GM21825 (cell line): ENCODE data around the gene SOX5.
"Not testable (repeated sequence)": the region's sequence is repeated elsewhere in the genome, so short reads cannot be mapped to it uniquely, and the experiment has no call there.

Experiments used
- ATAC-seq: cut with Tn5 transposase; IDR thresholded peaks from one replicate; pipeline ENCODE4 v1.9.1; 2021; ENCODE audit warnings: mild to moderate bottlenecking, moderate library complexity; ENCODE audit not compliant: unreplicated experiment

SOX5 gene

DNA sequence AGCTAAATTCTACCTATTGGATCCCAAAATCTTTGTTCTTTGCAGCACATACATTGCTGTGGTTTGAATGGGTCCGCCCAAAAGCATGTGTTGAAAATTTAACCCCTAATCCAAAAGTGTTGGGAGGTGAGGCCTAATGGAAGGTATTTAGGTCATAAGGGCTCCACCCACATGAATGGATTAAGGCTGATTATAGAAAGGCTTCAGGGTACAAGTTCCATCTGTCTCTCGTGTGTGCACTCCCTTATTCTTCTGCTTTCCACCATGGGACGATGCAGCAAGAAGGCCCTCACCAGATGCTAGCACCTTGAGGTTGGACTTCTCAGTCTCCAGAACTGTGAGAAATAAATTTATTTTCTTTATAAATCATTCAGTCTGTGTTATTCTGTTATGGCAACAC is 190.9 kb downstream of the SOX5 start:
- no peak for ATAC-seq

GRCh38 chr12:23757541-23757962 is 191.9 kb downstream of the SOX5 start:
- no peak for ATAC-seq

DNA sequence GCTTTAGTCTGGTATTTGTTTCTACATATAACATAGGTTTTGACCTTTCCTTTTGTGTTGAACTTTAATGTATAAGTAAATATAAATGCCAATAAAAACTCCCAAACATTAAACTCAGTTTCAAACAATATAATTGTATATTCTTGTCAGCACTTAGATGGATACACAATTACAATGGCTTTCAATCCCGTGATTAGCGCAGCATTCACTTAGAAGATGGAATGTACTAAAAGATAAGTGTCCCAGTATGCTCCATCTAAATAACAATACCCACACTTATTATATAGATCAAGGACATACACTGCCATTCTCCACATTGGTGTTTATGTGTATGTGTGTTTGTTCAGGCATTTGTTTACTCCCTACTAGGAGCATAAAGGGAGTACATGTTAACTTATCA is 193.1 kb downstream of the SOX5 start:
- ATAC-seq = no peak

DNA sequence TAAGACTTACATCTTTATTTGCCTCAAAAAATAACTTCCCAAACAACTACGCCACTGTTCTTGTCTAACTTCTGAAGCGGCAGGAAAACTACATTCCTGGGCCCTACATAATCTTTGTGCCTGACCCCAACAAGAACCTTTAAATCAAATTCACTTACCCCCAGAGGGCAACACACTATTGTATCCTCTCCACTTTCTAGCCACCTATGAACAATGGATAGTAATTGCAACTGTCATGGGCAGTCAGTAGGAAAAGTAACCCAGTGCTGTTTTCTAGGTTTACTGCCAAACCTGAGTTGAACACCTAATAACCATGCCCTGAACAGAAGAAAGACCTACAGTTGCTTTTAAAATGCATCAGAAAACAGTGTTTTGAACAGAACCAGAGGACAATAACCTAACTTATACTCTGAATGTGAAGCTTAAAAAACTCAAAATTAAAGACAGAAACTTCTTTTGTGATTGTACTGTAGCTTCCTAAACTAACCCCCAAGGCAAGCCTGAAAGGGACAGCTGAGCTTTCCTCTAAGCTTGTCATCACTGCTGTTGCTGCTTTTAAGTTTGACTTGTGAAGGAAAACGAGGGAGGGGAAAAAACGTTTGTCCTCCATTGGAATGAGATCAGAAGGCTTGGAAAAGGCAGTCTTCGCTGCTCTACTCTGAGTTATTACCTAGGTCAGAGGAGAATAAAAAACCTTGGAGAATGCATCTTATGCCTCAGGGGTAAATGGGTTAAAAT is 195.7 kb downstream of the SOX5 start:
- no peak for ATAC-seq

DNA sequence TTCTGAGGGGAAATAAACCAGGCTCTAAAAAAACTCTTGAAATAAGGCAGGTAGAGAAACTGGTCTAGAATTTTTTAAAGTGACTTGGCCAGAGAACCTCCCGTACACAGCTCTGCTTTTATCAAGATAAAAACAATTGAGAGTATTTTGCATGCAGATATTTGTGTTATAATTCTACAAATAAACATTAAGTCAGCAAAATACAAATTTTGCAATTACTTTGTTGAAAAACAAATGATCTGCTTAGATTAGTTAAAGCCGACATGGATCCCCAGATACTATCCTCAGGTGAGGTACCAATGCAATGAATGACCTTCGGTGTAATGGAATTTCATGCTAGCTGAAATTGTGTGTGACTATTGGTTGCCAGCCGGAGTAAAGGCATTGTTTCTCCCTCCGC is 197.2 kb downstream of the SOX5 start:
- ATAC-seq = no peak

GRCh38 chr12:23751641-23752040 is 197.8 kb downstream of the SOX5 start:
- no peak for ATAC-seq

- no peak for ATAC-seq
These were observed 198.5 kb downstream of the SOX5 start for GRCh38 chr12:23750923-23751322.

GRCh38 chr12:23744696-23745095 is 204.8 kb downstream of the SOX5 start:
- ATAC-seq = no peak

- ATAC-seq = no peak
These were observed 206.9 kb downstream of the SOX5 start for GRCh38 chr12:23742574-23742973.

GRCh38 chr12:23731493-23731892 is 218.0 kb downstream of the SOX5 start:
- ATAC-seq = no peak

- no peak for ATAC-seq
These were observed 218.4 kb downstream of the SOX5 start for GRCh38 chr12:23731035-23731434.

GRCh38 chr12:23729359-23729758 is 220.1 kb downstream of the SOX5 start:
- ATAC-seq = no peak

DNA sequence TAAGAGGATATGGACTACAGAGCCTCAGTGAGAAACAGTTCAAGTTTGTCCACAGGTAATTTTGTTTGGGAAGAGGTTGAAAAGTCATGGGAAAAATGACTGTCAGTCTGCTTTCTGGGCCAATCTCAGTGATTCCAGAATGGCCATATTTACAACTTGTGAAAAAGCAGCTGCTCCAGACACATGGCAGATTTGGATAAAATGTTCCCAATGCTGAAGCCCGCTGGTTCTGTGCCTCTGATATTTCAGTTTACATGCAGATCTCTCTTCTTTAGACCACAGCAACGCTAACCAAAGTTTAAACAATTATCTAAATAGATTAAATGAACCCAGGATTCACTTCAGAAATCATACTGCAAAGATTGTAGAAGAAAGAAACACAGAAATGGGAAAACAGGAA is 222.8 kb downstream of the SOX5 start:
- ATAC-seq = no peak

GRCh38 chr12:23722655-23723054 is 226.8 kb downstream of the SOX5 start:
- no peak for ATAC-seq

- ATAC-seq = no peak
These were observed 228.2 kb downstream of the SOX5 start for GRCh38 chr12:23721268-23721667.

DNA sequence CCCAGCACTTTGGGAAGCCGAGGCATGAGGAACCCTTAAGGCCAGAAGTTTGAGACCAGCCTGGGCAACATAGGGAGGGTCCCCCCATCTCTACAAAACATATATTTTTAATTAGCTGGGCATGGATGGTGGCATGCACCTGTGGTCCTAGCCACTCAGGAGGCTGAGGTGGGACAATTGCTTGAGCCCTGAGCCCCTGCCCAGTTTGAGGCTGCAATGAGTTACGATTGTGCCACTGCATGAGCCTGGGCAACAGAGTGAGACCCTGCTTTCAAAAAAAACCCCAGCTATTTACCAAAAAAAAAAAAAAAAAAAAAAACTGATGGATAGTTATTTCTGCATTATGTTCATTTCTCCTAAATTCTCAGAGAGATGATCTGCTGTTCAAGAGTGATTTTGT is 230.0 kb downstream of the SOX5 start:
- no peak for ATAC-seq

DNA sequence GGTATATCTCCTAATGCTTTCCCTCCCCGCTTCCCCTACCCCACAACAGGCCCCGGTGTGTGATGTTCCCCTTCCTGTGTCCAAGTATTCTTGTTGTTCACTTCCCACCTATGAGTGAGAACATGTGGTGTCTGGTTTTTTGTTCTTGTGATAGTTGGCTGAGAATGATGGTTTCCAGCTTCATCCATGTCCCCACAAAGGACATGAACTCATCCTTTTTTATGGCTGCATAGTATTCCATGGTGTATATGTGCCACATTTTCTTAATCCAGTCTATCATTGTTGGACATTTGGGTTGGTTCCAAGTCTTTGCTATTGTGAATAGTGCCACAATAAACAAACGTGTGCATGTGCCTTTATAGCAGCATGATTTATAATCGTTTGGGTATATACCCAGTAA is 239.1 kb downstream of the SOX5 start:
- ATAC-seq = not testable (repeated sequence)

GRCh38 chr12:23708185-23708837 is 241.2 kb downstream of the SOX5 start:
- ATAC-seq = no peak

GRCh38 chr12:23707270-23707669 is 242.2 kb downstream of the SOX5 start:
- no peak for ATAC-seq

- no peak for ATAC-seq
These were observed 244.2 kb downstream of the SOX5 start for GRCh38 chr12:23704992-23705943.

- ATAC-seq = no peak
These were observed 246.4 kb downstream of the SOX5 start for GRCh38 chr12:23703051-23703450.

DNA sequence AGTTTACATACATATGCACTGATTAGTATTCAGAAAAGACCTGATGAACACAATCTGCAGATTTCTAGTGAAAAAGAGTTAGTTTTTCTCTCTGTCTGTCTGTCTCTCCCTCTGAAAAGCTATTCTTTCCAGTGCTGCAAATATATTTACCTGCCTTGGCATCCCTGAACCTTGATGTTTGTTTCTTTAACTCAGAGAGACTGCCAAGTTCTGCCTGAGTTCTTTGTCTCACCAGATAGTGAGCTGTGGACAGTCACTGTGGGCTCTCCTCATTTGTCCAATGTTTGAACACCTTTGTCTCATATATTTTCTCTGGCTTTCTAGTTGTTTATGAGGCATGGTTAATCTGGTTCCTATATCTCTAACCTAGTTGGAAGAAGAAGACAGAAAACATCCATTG is 250.4 kb downstream of the SOX5 start:
- no peak for ATAC-seq
